Measurements from ENCODE around the gene ABL1. TPM values are rescaled to one million over a fixed set of nuclear protein-coding genes. Genes with fewer than 3 reads are reported as not detected.

The ABL1 gene
- polyA plus RNA-seq, 3 donors: 4.5 to 14.5 (median 8.0) TPM

GRCh38 chr9:130845254-130845653 is 10.2 kb downstream of the ABL1 start:
- intact Hi-C loops (cut with micrococcal nuclease): no loop called here
- DNase-seq: no peak
- Histone ChIP-seq H3K4me1 (ENCODE audit: control insufficient read depth in 1 of 2, insufficient read depth in 2 of 2, low read length in 2 of 2) (peaks cover 0 to 4% of the 10 kb centered on the region in 2 donors), H2AFZ (ENCODE audit: insufficient read depth, low read depth, low read length, poor library complexity, severe bottlenecking) (no peak overlapping the region), H3K4me3 (replicated peaks in 1 of 3; ENCODE audit: low read depth in 2 of 3, low read length in 3 of 3) (no peak overlapping the region), H3K36me3 (replicated peaks in 1 of 2; ENCODE audit: control insufficient read depth in 1 of 2, insufficient read depth in 2 of 2, low read length in 2 of 2) (no peaks in the 10 kb centered on the region), H3K4me2 (replicated peaks; ENCODE audit: extremely low read depth, low read length, poor library complexity, severe bottlenecking) (no peak overlapping the region), H3K27ac (ENCODE audit: low read depth in 1 of 2, low read length in 2 of 2) (no peak overlapping the region), H4K20me1 (ENCODE audit: insufficient read depth, low read length) (peaks cover 40% of the 10 kb centered on the region), H3K79me2 (ENCODE audit: insufficient read depth, low read length) (peaks cover 81% of the 10 kb centered on the region), H3K27me3 (ENCODE audit: control insufficient read depth in 2 of 2, insufficient read depth in 2 of 2, low read length in 2 of 2) (no peaks in the 10 kb centered on the region), H3K9ac (ENCODE audit: insufficient read depth, low read length, poor library complexity, severe bottlenecking) (no peak overlapping the region), H3K9me3 (replicated peaks in 1 of 2; ENCODE audit: control insufficient read depth in 1 of 2, insufficient read depth in 1 of 2, low read length in 2 of 2) (no peaks in the 10 kb centered on the region)
- H3K4me3 Mint-ChIP-seq: no peak overlapping the region
- 53% methylated on average over 3 of the region's 10 CpGs for WGBS (ENCODE audit: insufficient coverage)
- H3K4me1 Mint-ChIP-seq: peaks cover 27% of the 10 kb centered on the region
- peaks cover 0 to 1% (median 1%) of the 10 kb centered on the region in 3 donors for H3K27me3 Mint-ChIP-seq (ENCODE audit: low read depth in 3 of 3)
- peaks cover 0 to 3% (median 0%) of the 10 kb centered on the region in 7 donors for H3K9me3 Mint-ChIP-seq
- no peaks in the 10 kb centered on the region for H3K36me3 Mint-ChIP-seq
- H3K27ac Mint-ChIP-seq: no peak overlapping the region
- no peak for TF ChIP-seq CTCF (IDR thresholded peaks at IDR 0.05)

- intact Hi-C loops (cut with micrococcal nuclease): no loop called here
- H3K79me2 ChIP-seq (ENCODE audit: insufficient read depth, low read length): peaks cover 77% of the 10 kb centered on the region
- no peak for DNase-seq
Measured at GRCh38 chr9:130845901-130846481, 10.9 kb downstream of the ABL1 start.

More at GRCh38 chr9:130845901-130846481, 10.9 kb downstream of the ABL1 start:
- peaks cover 0 to 1% (median 1%) of the 10 kb centered on the region in 3 donors for H3K27me3 Mint-ChIP-seq (ENCODE audit: low read depth in 3 of 3)
- WGBS (ENCODE audit: insufficient coverage): no CpG with 5 or more reads among the region's 7 CpGs
- Histone ChIP-seq H2AFZ (ENCODE audit: insufficient read depth, low read depth, low read length, poor library complexity, severe bottlenecking) (no peak overlapping the region), H3K27ac (ENCODE audit: low read depth in 1 of 2, low read length in 2 of 2) (no peak overlapping the region), H3K4me1 (ENCODE audit: control insufficient read depth in 1 of 2, insufficient read depth in 2 of 2, low read length in 2 of 2) (peaks cover 0 to 4% of the 10 kb centered on the region in 2 donors), H4K20me1 (ENCODE audit: insufficient read depth, low read length) (peaks cover 36% of the 10 kb centered on the region), H3K36me3 (replicated peaks in 1 of 2; ENCODE audit: control insufficient read depth in 1 of 2, insufficient read depth in 2 of 2, low read length in 2 of 2) (no peaks in the 10 kb centered on the region), H3K27me3 (ENCODE audit: control insufficient read depth in 2 of 2, insufficient read depth in 2 of 2, low read length in 2 of 2) (no peaks in the 10 kb centered on the region), H3K4me2 (replicated peaks; ENCODE audit: extremely low read depth, low read length, poor library complexity, severe bottlenecking) (no peak overlapping the region), H3K9me3 (replicated peaks in 1 of 2; ENCODE audit: control insufficient read depth in 1 of 2, insufficient read depth in 1 of 2, low read length in 2 of 2) (no peaks in the 10 kb centered on the region), H3K4me3 (replicated peaks in 1 of 3; ENCODE audit: low read depth in 2 of 3, low read length in 3 of 3) (no peak overlapping the region), H3K9ac (ENCODE audit: insufficient read depth, low read length, poor library complexity, severe bottlenecking) (no peak overlapping the region)
- no peak overlapping the region for H3K4me3 Mint-ChIP-seq
- H3K4me1 Mint-ChIP-seq: peaks cover 27% of the 10 kb centered on the region
- peaks cover 0 to 3% (median 0%) of the 10 kb centered on the region in 7 donors for H3K9me3 Mint-ChIP-seq
- H3K36me3 Mint-ChIP-seq: no peaks in the 10 kb centered on the region
- no peak overlapping the region for H3K27ac Mint-ChIP-seq
- no peak for TF ChIP-seq CTCF (IDR thresholded peaks at IDR 0.05)
